ENCODE data around the gene MDFI. TPM values are rescaled to one million over a fixed set of nuclear protein-coding genes. Genes with fewer than 3 reads are reported as not detected.

Gene MDFI
- polyA plus RNA-seq, 1 donor from 2014 or later = not detected

- Mint-ChIP-seq H3K27me3 (no peaks in the 10 kb centered on the region), H3K27ac (peak overlapping the region in 2 of 3 donors; percentile 53 to 79), H3K4me1 (peaks cover 7 to 17% (median 13%) of the 10 kb centered on the region in 3 donors)
Measured at GRCh38 chr6:41685641-41686380, 47.5 kb downstream of the MDFI start.

DNA sequence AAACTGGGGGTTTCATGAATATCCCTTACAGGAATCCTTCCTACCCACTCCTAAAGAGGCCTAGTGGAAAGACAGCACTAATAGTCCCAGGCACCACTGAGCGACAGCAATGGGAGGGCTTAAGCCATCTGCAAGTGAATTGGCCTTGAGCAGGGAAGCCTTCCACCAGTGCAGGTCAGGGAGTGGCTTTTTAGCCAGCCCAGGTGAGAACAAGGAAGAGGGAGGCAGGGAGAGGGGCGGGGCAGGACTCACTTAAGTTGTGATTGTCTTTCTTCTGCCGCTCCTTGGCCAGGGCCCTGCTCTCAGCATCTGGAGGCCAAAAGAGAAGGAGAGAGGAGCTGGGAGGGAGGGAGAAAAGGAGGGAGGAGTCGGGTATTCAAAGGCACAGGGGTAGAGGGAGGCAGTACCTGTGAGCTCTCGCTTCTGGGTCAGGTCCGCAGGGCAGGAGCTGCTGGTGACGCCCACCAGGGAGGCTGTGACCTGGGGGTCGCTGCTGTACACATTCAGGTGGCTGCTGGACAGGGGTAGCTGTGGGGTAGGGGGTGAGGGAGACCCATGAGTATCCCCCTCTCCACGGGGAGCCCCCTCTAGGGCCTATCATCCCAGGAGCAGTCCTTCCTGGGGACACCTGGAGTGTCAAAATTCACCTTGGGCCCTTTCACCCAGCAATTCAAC lies 49.4 kb downstream of the MDFI start:
- H3K4me1 Mint-ChIP-seq = peaks cover 9 to 19% (median 9%) of the 10 kb centered on the region in 3 donors
- no peak overlapping the region for H3K4me3 Mint-ChIP-seq
- H3K36me3 Mint-ChIP-seq = peaks cover 3% of the 10 kb centered on the region
- peak overlapping the region; percentile 39 to 92 (median 44) for H3K27ac Mint-ChIP-seq
- no peaks in the 10 kb centered on the region for H3K27me3 Mint-ChIP-seq
- no peaks in the 10 kb centered on the region for H3K9me3 Mint-ChIP-seq

More at GRCh38 chr6:41685641-41686380, 47.5 kb downstream of the MDFI start:
- peaks cover 3% of the 10 kb centered on the region for H3K36me3 Mint-ChIP-seq
- H3K4me3 Mint-ChIP-seq = peak overlapping the region in 1 of 4 donors; percentile 12
- no peaks in the 10 kb centered on the region for H3K9me3 Mint-ChIP-seq

- no peaks in the 10 kb centered on the region for H3K9me3 Mint-ChIP-seq
- H3K4me1 Mint-ChIP-seq = peaks cover 6 to 15% (median 8%) of the 10 kb centered on the region in 3 donors
- peaks cover 3% of the 10 kb centered on the region for H3K36me3 Mint-ChIP-seq
- no peaks in the 10 kb centered on the region for H3K27me3 Mint-ChIP-seq
- peak overlapping the region; percentile 44 to 91 (median 85) for H3K27ac Mint-ChIP-seq
- H3K4me3 Mint-ChIP-seq = no peak overlapping the region
Measured at GRCh38 chr6:41688256-41688965, 50.1 kb downstream of the MDFI start.

DNA sequence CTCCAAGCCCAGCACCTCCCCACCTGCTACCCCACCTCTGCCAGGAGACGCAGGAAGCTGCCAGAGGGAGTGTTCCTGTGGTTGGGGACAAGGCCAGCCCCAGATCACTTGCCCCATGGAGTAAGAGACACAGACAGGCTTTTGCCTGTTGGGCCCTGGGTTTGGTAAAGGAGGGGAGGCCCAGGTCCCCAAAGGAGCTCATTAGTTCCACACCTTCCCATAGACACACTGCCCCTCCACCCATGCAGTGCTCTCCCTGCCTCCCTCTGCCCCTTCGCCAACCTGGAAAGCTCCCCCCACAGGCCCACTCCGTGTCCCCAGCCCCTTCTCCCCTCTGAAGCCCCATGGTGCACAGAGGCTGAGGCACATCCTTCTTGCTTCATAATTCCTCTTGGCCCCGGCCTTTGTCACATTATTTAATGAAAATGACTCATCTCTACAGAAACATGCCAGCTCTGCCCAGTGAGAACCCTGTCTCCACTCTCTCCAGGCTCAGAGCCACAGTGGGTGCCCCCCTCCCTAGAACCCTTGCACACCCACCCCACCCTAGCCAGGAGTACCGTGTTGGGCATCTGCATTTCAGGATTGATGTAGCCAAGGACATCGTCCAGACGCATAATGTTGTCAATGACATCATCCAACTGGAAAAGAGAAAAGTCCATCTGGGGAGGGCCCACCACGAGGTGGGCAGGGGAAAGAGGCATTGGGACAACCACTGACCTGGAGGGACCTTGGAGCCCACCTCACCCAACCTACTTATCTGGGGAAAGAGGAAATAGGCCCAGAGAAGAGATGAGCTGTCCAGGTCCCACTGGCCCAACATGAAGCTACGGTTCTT lies 51.1 kb downstream of the MDFI start:
- H3K36me3 Mint-ChIP-seq = peaks cover 3% of the 10 kb centered on the region
- no peaks in the 10 kb centered on the region for H3K27me3 Mint-ChIP-seq
- no peaks in the 10 kb centered on the region for H3K9me3 Mint-ChIP-seq
- peaks cover 6 to 9% (median 7%) of the 10 kb centered on the region in 3 donors for H3K4me1 Mint-ChIP-seq
- peak overlapping the region in 2 of 3 donors; percentile 18 to 31 for H3K27ac Mint-ChIP-seq
- H3K4me3 Mint-ChIP-seq = peak overlapping the region in 1 of 4 donors; percentile 66

- H3K9me3 Mint-ChIP-seq = no peaks in the 10 kb centered on the region
- peaks cover 3% of the 10 kb centered on the region for H3K36me3 Mint-ChIP-seq
- no peak overlapping the region for H3K4me3 Mint-ChIP-seq
- H3K27me3 Mint-ChIP-seq = no peaks in the 10 kb centered on the region
- H3K4me1 Mint-ChIP-seq = peaks cover 12 to 16% (median 16%) of the 10 kb centered on the region in 3 donors
- peak overlapping the region in 1 of 3 donors; percentile 71 for H3K27ac Mint-ChIP-seq
Measured at GRCh38 chr6:41690541-41691330, 52.5 kb downstream of the MDFI start.

- H3K4me1 Mint-ChIP-seq = peaks cover 15 to 20% (median 16%) of the 10 kb centered on the region in 3 donors
- H3K27ac Mint-ChIP-seq = peak overlapping the region in 2 of 3 donors; percentile 71 to 87
- H3K36me3 Mint-ChIP-seq = peaks cover 4% of the 10 kb centered on the region
- no peak overlapping the region for H3K4me3 Mint-ChIP-seq
- H3K27me3 Mint-ChIP-seq = no peaks in the 10 kb centered on the region
- H3K9me3 Mint-ChIP-seq = no peaks in the 10 kb centered on the region
Measured at GRCh38 chr6:41691426-41692079, 53.3 kb downstream of the MDFI start.

GRCh38 chr6:41692080-41692675 lies 53.9 kb downstream of the MDFI start:
- Mint-ChIP-seq H3K27me3 (no peaks in the 10 kb centered on the region), H3K9me3 (no peaks in the 10 kb centered on the region), H3K36me3 (peaks cover 4% of the 10 kb centered on the region), H3K27ac (peak overlapping the region in 2 of 3 donors; percentile 64 to 87), H3K4me1 (peaks cover 16 to 20% (median 19%) of the 10 kb centered on the region in 3 donors), H3K4me3 (peak overlapping the region in 1 of 4 donors; percentile 63)

- H3K27ac Mint-ChIP-seq = peak overlapping the region in 2 of 3 donors; percentile 64 to 87
- H3K27me3 Mint-ChIP-seq = no peaks in the 10 kb centered on the region
- H3K9me3 Mint-ChIP-seq = no peaks in the 10 kb centered on the region
- H3K4me3 Mint-ChIP-seq = no peak overlapping the region
- peaks cover 4% of the 10 kb centered on the region for H3K36me3 Mint-ChIP-seq
- peaks cover 20 to 22% (median 22%) of the 10 kb centered on the region in 3 donors for H3K4me1 Mint-ChIP-seq
Measured at GRCh38 chr6:41692730-41693129, 54.5 kb downstream of the MDFI start.

GRCh38 chr6:41693281-41694240 lies 55.3 kb downstream of the MDFI start:
- Mint-ChIP-seq H3K27me3 (no peaks in the 10 kb centered on the region), H3K27ac (peak overlapping the region in 2 of 3 donors; percentile 31 to 64)

GRCh38 chr6:41694815-41695526 lies 56.7 kb downstream of the MDFI start:
- peaks cover 26 to 35% (median 33%) of the 10 kb centered on the region in 3 donors for H3K4me1 Mint-ChIP-seq
- peak overlapping the region; percentile 33 to 77 (median 69) for H3K27ac Mint-ChIP-seq
- no peaks in the 10 kb centered on the region for H3K9me3 Mint-ChIP-seq
- H3K27me3 Mint-ChIP-seq = no peaks in the 10 kb centered on the region
- H3K4me3 Mint-ChIP-seq = peak overlapping the region in 1 of 4 donors; percentile 54
- peaks cover 1% of the 10 kb centered on the region for H3K36me3 Mint-ChIP-seq

More at GRCh38 chr6:41693281-41694240, 55.3 kb downstream of the MDFI start:
- Mint-ChIP-seq H3K4me1 (peaks cover 17 to 25% (median 25%) of the 10 kb centered on the region in 3 donors), H3K4me3 (peak overlapping the region in 1 of 4 donors; percentile 52), H3K36me3 (peaks cover 1% of the 10 kb centered on the region), H3K9me3 (no peaks in the 10 kb centered on the region)

DNA sequence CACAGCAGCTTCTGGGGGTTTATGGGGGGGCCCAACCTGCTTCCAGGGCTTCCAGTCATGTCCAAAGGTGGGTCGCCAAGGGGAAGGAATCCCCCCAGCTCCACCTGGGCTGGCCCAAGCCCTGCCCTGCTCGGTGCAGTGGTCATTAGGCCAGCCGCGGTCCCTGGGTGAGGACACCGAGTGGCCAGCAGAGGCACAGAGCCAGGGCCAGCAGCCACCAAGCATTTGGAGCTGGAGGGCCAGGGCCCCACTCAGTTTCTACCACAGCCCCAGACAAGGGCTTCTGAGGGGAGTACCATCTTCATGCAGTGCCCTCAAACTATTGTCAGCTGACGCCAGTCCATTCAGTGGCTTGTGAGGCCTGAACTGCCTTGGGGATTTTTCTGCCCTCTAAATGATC lies 57.6 kb downstream of the MDFI start:
- Mint-ChIP-seq H3K27me3 (no peaks in the 10 kb centered on the region), H3K9me3 (no peaks in the 10 kb centered on the region), H3K4me3 (peak overlapping the region in 1 of 4 donors; percentile 17), H3K4me1 (peaks cover 27 to 37% (median 35%) of the 10 kb centered on the region in 3 donors), H3K36me3 (peaks cover 1% of the 10 kb centered on the region), H3K27ac (peak overlapping the region in 1 of 3 donors; percentile 18)

All from IgD-negative memory B cell (primary cell).